K562 (cell line): ENCODE measurements around the gene PHTF2. TPM values are rescaled to one million over a fixed set of nuclear protein-coding genes. Genes with fewer than 3 reads are reported as not detected.

Experiments used
- ATAC-seq: fragments of 200-7000 bp; cut with Tn5 transposase; 3 replicates; pipeline ENCODE4 v1.9.1; 2020; ENCODE audit warnings: moderate library complexity
- BruUV-seq: library from RNA; stranded (reverse); fragments of 400-500 nt; replicated peaks from 2 replicates; lab custom pipeline; 2021; lab: Mats Ljungman, UMichigan
- CTCF ChIA-PET: fragments of 300-600 bp; formaldehyde crosslinking; extraction: SDS; loops from one replicate; lab custom pipeline; 2021; ENCODE audit warnings: low intra/inter-chr PET ratio; lab: Yijun Ruan, JAX
- POLR2A ChIA-PET: fragments of 300-600, 350-650 bp; sonication (Branson Sonifier 250); formaldehyde crosslinking; extraction: SDS; loops from one replicate; lab custom pipeline; 2021; ENCODE audit warnings: antibody characterized with exemption, inconsistent platforms; lab: Yijun Ruan, JAX
- DNase-seq, 4 experiments: peaks; one replicate each; pipeline versions ENCODE4 v3.0.0 to v3.0.0-alpha.2; 2011 to 2018; ENCODE audit warnings: low spot score in 3 of 4, mixed read lengths in 3 of 4; ENCODE audit errors: extremely low read depth in 1 of 4
- FAIRE-seq: peaks from 2 replicates; lab custom pipeline; 2011; peaks lifted over from hg19 to GRCh38; lab: Jason Lieb, UNC
- H2AFZ ChIP-seq: 2 replicates; pipeline ENCODE4 v1.6.0; 2011; ENCODE audit warnings: low read depth, low read length, control low read depth, inconsistent platforms
- H3K27ac ChIP-seq: fragments of 200-600 bp; 3 replicates; pipeline ENCODE4 v1.8.0; 2011; ENCODE audit warnings: low read depth, mild to moderate bottlenecking, control low read depth, inconsistent platforms, low read length, moderate library complexity, mixed read lengths; ENCODE audit errors: extremely low read depth
- H3K27me3 ChIP-seq, 2 experiments: fragments of 300-600 bp in 1 of 2; 2 replicates in 1 of 2; 3 replicates in 1 of 2; pipeline versions ENCODE4 v1.6.0 to v1.8.0; 2011; ENCODE audit warnings: inconsistent platforms in 2 of 2, low read length in 2 of 2, mild to moderate bottlenecking in 1 of 2, mixed read lengths in 1 of 2, moderate library complexity in 1 of 2; ENCODE audit not compliant: control insufficient read depth in 2 of 2, insufficient read depth in 2 of 2
- H3K36me3 ChIP-seq: fragments of 300-600 bp; 3 replicates; pipeline ENCODE4 v1.8.0; 2011; ENCODE audit warnings: mild to moderate bottlenecking, low read length, inconsistent platforms; ENCODE audit not compliant: control insufficient read depth, insufficient read depth
- H3K4me1 ChIP-seq, 2 experiments: fragments of 200-600 bp in 1 of 2; replicated peaks in 1 of 2; 2 replicates in 1 of 2; 3 replicates in 1 of 2; pipeline versions ENCODE4 v1.5.1 to v1.8.0; 2011; ENCODE audit warnings: inconsistent platforms in 2 of 2, low read length in 2 of 2, mild to moderate bottlenecking in 1 of 2, mixed read lengths in 1 of 2, moderate library complexity in 1 of 2; ENCODE audit not compliant: control insufficient read depth in 2 of 2, insufficient read depth in 2 of 2
- H3K4me2 ChIP-seq: 2 replicates; pipeline ENCODE4 v1.6.1; 2011; ENCODE audit warnings: low read length, control low read depth, inconsistent platforms, mixed read lengths; ENCODE audit not compliant: insufficient read depth
- H3K4me3 ChIP-seq: fragments of 200-600 bp; sonication (generic), shearing (Covaris generic); 2 replicates; pipeline ENCODE4 v1.5.1; 2016; ENCODE audit warnings: control low read depth, inconsistent platforms
- H3K79me2 ChIP-seq: fragments of 200-600 bp; 3 replicates; pipeline ENCODE4 v1.8.0; 2011; ENCODE audit warnings: low read length, inconsistent platforms; ENCODE audit not compliant: control insufficient read depth, insufficient read depth
- H3K9ac ChIP-seq, 2 experiments: 2 replicates each; pipeline versions ENCODE4 v1.6.0 to v1.6.1; 2011; ENCODE audit warnings: low read depth in 2 of 2, low read length in 2 of 2, control low read depth in 1 of 2, inconsistent platforms in 1 of 2, mild to moderate bottlenecking in 1 of 2, mixed read lengths in 1 of 2; ENCODE audit not compliant: insufficient read depth in 1 of 2
- H3K9me1 ChIP-seq: one replicate; pipeline ENCODE4 v1.6.0; 2011; ENCODE audit warnings: inconsistent platforms, mild to moderate bottlenecking, low read length, moderate library complexity; ENCODE audit not compliant: control insufficient read depth, insufficient read depth
- H3K9me3 ChIP-seq: replicated peaks from 2 replicates; pipeline ENCODE4 v1.5.1; 2011; ENCODE audit warnings: low read depth, low read length, inconsistent platforms; ENCODE audit not compliant: control insufficient read depth, insufficient read depth
- H4K20me1 ChIP-seq: replicated peaks from 2 replicates; pipeline ENCODE4 v1.6.1; 2011; ENCODE audit warnings: low read length, inconsistent platforms, mixed read lengths; ENCODE audit not compliant: control insufficient read depth, insufficient read depth
- ATF7 ChIP-seq: fragments of 450-650 bp; IDR thresholded peaks from 2 replicates; pipeline ENCODE4 v1.7.1; 2014; ENCODE audit warnings: mild to moderate bottlenecking, moderate library complexity
- C11orf30 ChIP-seq: fragments of 450-650 bp; IDR thresholded peaks from 2 replicates; pipeline ENCODE4 v1.6.1; 2016; ENCODE audit warnings: low read depth, mild to moderate bottlenecking
- E2F3 ChIP-seq: fragments of 250-450 bp; sonication (Bioruptor Pico); IDR thresholded peaks from 2 replicates; pipeline ENCODE4 v1.4.0; 2020; ENCODE audit warnings: mild to moderate bottlenecking
- FOS ChIP-seq: IDR thresholded peaks from 3 replicates; pipeline ENCODE4 v1.6.1; 2011; ENCODE audit not compliant: insufficient read length; ENCODE audit errors: extremely low read depth
- GTF2F1 ChIP-seq: IDR thresholded peaks from 2 replicates; pipeline ENCODE4 v1.6.1; 2011; ENCODE audit warnings: low read depth, low read length, improper control_type of control experiment
- HNRNPLL ChIP-seq: fragments of 200-400 bp; formaldehyde crosslinking; IDR thresholded peaks from 2 replicates; pipeline ENCODE4 v1.6.1; 2017; ENCODE audit warnings: low read length, low read depth, mild to moderate bottlenecking; ENCODE audit not compliant: poor library complexity, severe bottlenecking
- SOX6 ChIP-seq: fragments of 450-650 bp; IDR thresholded peaks from 2 replicates; pipeline ENCODE4 v1.6.1; 2014; ENCODE audit warnings: mild to moderate bottlenecking
- TBP ChIP-seq: optimal IDR thresholded peaks from 2 replicates; pipeline ENCODE3; 2011; ENCODE audit warnings: low read depth, low read length, improper control_type of control experiment
- ZC3H11A ChIP-seq: IDR thresholded peaks from 2 replicates; pipeline ENCODE4 v1.6.1; 2012; ENCODE audit warnings: low read depth, low read length, improper control_type of control experiment
- ZKSCAN1 ChIP-seq: fragments of 150-350 bp; IDR thresholded peaks from 2 replicates; pipeline ENCODE4 v1.6.1; 2016; ENCODE audit warnings: low read depth, low read length
- ZSCAN32 ChIP-seq: fragments of 450-650 bp; formaldehyde crosslinking; IDR thresholded peaks from 2 replicates; pipeline ENCODE4 v1.4.0; 2020; ENCODE audit warnings: mild to moderate bottlenecking, moderate library complexity
- WGBS: fragments of 100-300 bp; shearing (Covaris generic); methylation state at CpG from one replicate; pipeline ENCODE4 v1.1.6; 2016; ENCODE audit warnings: low coverage, mixed read lengths; ENCODE audit not compliant: insufficient coverage; ENCODE audit errors: missing lambda C conversion rate; 5-methylcytosine and 5-hydroxymethylcytosine counted together
- in situ Hi-C: fragments of 300-500 bp; cut with MboI; formaldehyde crosslinking; loops from 4 replicates; pipeline ENCODE4 v1.15.0; 2018; ENCODE audit warnings: inconsistent platforms, mixed read lengths
- intact Hi-C: fragments of 100-400 bp; cut with micrococcal nuclease; formaldehyde crosslinking; loops from 2 replicates; pipeline ENCODE4 v1.14.2; 2022
- polyA plus RNA-seq, 8 experiments: library from polyadenylated mRNA; depleted of rRNA in 4 of 8; stranded (reverse) in 5 of 8; unstranded in 3 of 8; fragments of >200 nt; fragmentation: Nextera tagmentation in 2 of 8; fragmentation: Illumina TruSeq in 1 of 8; extraction: Ambion mirVana in 2 of 8; extraction: Trizol in 1 of 8; gene quantifications; 2 replicates each; pipeline versions ENCODE4 v1.2.1 to v1.2.3, GENCODE V29; 2011 to 2014; ENCODE audit warnings: inconsistent platforms in 1 of 8, missing spikeins in 1 of 8
- total RNA-seq, 7 experiments: library from RNA; depleted of rRNA in 6 of 7; stranded (reverse); fragments of >200 nt in 6 of 7; fragmentation: Illumina TruSeq in 2 of 7; extraction: Trizol in 2 of 7; gene quantifications; 2 replicates each; pipeline versions ENCODE4 v1.2.1 to v1.2.3, GENCODE V29; 2011 to 2021; ENCODE audit warnings: low replicate concordance in 1 of 7
- TF ChIP-seq, protein P1 (sequence below), 3 experiments: fragments of 200-800 bp in 1 of 3; sonication (Bioruptor generic) in 1 of 3; sonication (generic) in 1 of 3; formaldehyde crosslinking in 1 of 3; IDR thresholded peaks; 2 replicates each; pipeline versions ENCODE4 v1.6.1 to v1.8.0; 2016 to 2022; ENCODE audit warnings: mild to moderate bottlenecking in 2 of 3, missing compliant biosample characterization in 2 of 3, missing genetic modification characterization in 2 of 3, missing genetic modification reagents in 1 of 3
- TF ChIP-seq, protein P2 (sequence below): sonication (generic); formaldehyde crosslinking; IDR thresholded peaks from 2 replicates; pipeline ENCODE4 v1.9.0; 2022; ENCODE audit warnings: mild to moderate bottlenecking, missing genetic modification reagents
- TF ChIP-seq, protein P3 (sequence below): sonication (generic); formaldehyde crosslinking; IDR thresholded peaks from 2 replicates; pipeline ENCODE4 v1.8.1; 2022; ENCODE audit warnings: missing genetic modification reagents
- TF ChIP-seq, protein P4 (sequence below): fragments of 200-400 bp; formaldehyde crosslinking; IDR thresholded peaks from 2 replicates; pipeline ENCODE4 v1.6.1; 2017; ENCODE audit warnings: mild to moderate bottlenecking, low read depth, low read length, moderate library complexity
- TF ChIP-seq, protein P5 (sequence below): fragments of 250-450 bp; sonication (Bioruptor Pico); IDR thresholded peaks from 2 replicates; pipeline ENCODE4 v1.5.0; 2021
- TF ChIP-seq, protein P6 (sequence below): fragments of 450-650 bp; IDR thresholded peaks from 2 replicates; pipeline ENCODE4 v1.6.1; 2016; ENCODE audit warnings: missing biosample characterization, missing genetic modification characterization

Gene PHTF2
- total and polyA plus RNA-seq, 9 of the 15 experiments (the other 6 are each of a cell fraction or from before 2014, with no cell fraction given) = 17.9 to 43.6 (median 25.4) TPM

DNA sequence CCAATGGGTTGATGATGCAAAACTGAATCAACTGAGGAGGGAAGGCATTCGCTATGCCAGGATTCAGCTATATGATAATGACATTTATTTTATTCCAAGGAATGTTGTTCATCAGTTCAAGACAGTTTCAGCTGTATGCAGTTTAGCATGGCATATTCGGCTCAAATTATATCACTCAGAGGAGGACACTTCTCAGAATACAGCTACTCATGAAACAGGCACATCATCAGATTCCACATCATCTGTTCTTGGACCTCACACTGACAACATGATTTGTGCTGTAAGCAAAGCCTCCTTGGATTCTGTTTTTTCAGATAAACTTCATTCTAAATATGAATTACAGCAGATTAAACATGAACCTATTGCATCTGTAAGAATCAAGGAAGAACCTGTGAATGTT is 20.0 kb upstream of the PHTF2 start:
- no TSS peak for BruUV-seq

More for the DNA sequence above, 20.0 kb upstream of the PHTF2 start:
- H3K27ac ChIP-seq = no peak overlapping the region
- in situ Hi-C loops = no loop called here
- H3K4me2 ChIP-seq = no peak overlapping the region
- 0 out of 3 replicates have a peak, but pooled peaks cover 4% of the 10 kb centered on the region for H3K79me2 ChIP-seq
- H3K9ac ChIP-seq = no peak overlapping the region
- H3K36me3 ChIP-seq = peaks cover 73% of the 10 kb centered on the region
- H3K27me3 ChIP-seq = no peaks in the 10 kb centered on the region
- no peaks in the 10 kb centered on the region for H4K20me1 ChIP-seq
- FAIRE-seq (no peak), DNase-seq (no peak), ATAC-seq (no peak)
- H3K4me3 ChIP-seq = no peak overlapping the region
- no peaks in the 10 kb centered on the region for H3K9me3 ChIP-seq
- TF ChIP-seq ATF7 = no peak
- no peak for TF ChIP-seq FOS
- TF ChIP-seq, protein P1, sequence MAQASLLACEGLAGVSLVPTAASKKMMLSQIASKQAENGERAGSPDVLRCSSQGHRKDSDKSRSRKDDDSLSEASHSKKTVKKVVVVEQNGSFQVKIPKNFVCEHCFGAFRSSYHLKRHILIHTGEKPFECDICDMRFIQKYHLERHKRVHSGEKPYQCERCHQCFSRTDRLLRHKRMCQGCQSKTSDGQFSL (CRISPR knock-in tag; IDR thresholded peaks at IDR 0.05) = no peak
- TF ChIP-seq, protein P1 (tag; IDR thresholded peaks at IDR 0.05) = no peak
- TF ChIP-seq, protein P2, sequence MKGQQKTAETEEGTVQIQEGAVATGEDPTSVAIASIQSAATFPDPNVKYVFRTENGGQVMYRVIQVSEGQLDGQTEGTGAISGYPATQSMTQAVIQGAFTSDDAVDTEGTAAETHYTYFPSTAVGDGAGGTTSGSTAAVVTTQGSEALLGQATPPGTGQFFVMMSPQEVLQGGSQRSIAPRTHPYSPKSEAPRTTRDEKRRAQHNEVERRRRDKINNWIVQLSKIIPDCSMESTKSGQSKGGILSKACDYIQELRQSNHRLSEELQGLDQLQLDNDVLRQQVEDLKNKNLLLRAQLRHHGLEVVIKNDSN (CRISPR knock-in tag) = no peak
- TF ChIP-seq SOX6 = no peak
- no peak for TF ChIP-seq GTF2F1
- no peak for TF ChIP-seq E2F3 (CRISPR knock-in tag)
- no peak for TF ChIP-seq ZKSCAN1
- TF ChIP-seq, protein P3, sequence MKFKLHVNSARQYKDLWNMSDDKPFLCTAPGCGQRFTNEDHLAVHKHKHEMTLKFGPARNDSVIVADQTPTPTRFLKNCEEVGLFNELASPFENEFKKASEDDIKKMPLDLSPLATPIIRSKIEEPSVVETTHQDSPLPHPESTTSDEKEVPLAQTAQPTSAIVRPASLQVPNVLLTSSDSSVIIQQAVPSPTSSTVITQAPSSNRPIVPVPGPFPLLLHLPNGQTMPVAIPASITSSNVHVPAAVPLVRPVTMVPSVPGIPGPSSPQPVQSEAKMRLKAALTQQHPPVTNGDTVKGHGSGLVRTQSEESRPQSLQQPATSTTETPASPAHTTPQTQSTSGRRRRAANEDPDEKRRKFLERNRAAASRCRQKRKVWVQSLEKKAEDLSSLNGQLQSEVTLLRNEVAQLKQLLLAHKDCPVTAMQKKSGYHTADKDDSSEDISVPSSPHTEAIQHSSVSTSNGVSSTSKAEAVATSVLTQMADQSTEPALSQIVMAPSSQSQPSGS = no peak
- no peak for TF ChIP-seq C11orf30
- TF ChIP-seq, protein P4, sequence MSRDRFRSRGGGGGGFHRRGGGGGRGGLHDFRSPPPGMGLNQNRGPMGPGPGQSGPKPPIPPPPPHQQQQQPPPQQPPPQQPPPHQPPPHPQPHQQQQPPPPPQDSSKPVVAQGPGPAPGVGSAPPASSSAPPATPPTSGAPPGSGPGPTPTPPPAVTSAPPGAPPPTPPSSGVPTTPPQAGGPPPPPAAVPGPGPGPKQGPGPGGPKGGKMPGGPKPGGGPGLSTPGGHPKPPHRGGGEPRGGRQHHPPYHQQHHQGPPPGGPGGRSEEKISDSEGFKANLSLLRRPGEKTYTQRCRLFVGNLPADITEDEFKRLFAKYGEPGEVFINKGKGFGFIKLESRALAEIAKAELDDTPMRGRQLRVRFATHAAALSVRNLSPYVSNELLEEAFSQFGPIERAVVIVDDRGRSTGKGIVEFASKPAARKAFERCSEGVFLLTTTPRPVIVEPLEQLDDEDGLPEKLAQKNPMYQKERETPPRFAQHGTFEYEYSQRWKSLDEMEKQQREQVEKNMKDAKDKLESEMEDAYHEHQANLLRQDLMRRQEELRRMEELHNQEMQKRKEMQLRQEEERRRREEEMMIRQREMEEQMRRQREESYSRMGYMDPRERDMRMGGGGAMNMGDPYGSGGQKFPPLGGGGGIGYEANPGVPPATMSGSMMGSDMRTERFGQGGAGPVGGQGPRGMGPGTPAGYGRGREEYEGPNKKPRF = no peak
- TF ChIP-seq ZSCAN32 (CRISPR knock-in tag) = no peak
- TF ChIP-seq, protein P5, sequence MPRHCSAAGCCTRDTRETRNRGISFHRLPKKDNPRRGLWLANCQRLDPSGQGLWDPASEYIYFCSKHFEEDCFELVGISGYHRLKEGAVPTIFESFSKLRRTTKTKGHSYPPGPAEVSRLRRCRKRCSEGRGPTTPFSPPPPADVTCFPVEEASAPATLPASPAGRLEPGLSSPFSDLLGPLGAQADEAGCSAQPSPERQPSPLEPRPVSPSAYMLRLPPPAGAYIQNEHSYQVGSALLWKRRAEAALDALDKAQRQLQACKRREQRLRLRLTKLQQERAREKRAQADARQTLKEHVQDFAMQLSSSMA (CRISPR knock-in tag) = no peak
- TF ChIP-seq TBP = no peak
- TF ChIP-seq, protein P6, sequence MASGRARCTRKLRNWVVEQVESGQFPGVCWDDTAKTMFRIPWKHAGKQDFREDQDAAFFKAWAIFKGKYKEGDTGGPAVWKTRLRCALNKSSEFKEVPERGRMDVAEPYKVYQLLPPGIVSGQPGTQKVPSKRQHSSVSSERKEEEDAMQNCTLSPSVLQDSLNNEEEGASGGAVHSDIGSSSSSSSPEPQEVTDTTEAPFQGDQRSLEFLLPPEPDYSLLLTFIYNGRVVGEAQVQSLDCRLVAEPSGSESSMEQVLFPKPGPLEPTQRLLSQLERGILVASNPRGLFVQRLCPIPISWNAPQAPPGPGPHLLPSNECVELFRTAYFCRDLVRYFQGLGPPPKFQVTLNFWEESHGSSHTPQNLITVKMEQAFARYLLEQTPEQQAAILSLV (tag) = no peak
- TF ChIP-seq ZC3H11A = no peak
- TF ChIP-seq HNRNPLL = no peak
- intact Hi-C loops = no loop called here
- POLR2A ChIA-PET = no interaction called here
- CTCF ChIA-PET = no interaction called here
- H3K9me1 ChIP-seq = no peaks in the 10 kb centered on the region
- 86% methylated on average over 2 of the region's 2 CpGs for WGBS
- peaks cover 0 to 9% of the 10 kb centered on the region in 2 experiments; a peak in 1 of 5 replicates for H3K4me1 ChIP-seq
- no peak overlapping the region for H2AFZ ChIP-seq
